Calu3 (cell line): ENCODE data around the gene RNF31. TPM values are rescaled to one million over a fixed set of nuclear protein-coding genes. Genes with fewer than 3 reads are reported as not detected.

Experiments
- BruUV-seq: library from RNA; stranded (reverse); fragments of 400-500 nt; replicated peaks from 2 replicates; lab custom pipeline; 2021; lab: Mats Ljungman, UMichigan
- CTCF ChIA-PET: fragments of 300-600 bp; sonication (Branson Sonifier 250); formaldehyde crosslinking; loops from one replicate; lab custom pipeline; 2022; ENCODE audit warnings: antibody characterized with exemption; lab: Charles Lee
- DNase-seq: peaks from one replicate; pipeline ENCODE4 v3.0.0; 2022
- H3K27ac Mint-ChIP-seq: one replicate; pipeline ENCODE4 v1.8.0; 2022; ENCODE audit warnings: mixed read lengths; ENCODE audit not compliant: unreplicated experiment
- H3K27me3 Mint-ChIP-seq: one replicate; pipeline ENCODE4 v1.8.0; 2022; ENCODE audit warnings: mixed read lengths; ENCODE audit not compliant: unreplicated experiment
- H3K36me3 Mint-ChIP-seq: one replicate; pipeline ENCODE4 v1.8.0; 2022; ENCODE audit warnings: mild to moderate bottlenecking, moderate library complexity, mixed read lengths; ENCODE audit not compliant: insufficient read depth, unreplicated experiment
- H3K4me1 Mint-ChIP-seq: one replicate; pipeline ENCODE4 v1.8.0; 2022; ENCODE audit warnings: mild to moderate bottlenecking, low read depth, mixed read lengths; ENCODE audit not compliant: unreplicated experiment
- H3K4me3 Mint-ChIP-seq: one replicate; pipeline ENCODE4 v1.8.0; 2022; ENCODE audit warnings: mild to moderate bottlenecking, low read depth, moderate library complexity, mixed read lengths; ENCODE audit not compliant: unreplicated experiment
- H3K9me3 Mint-ChIP-seq: one replicate; pipeline ENCODE4 v1.8.0; 2022; ENCODE audit warnings: low read depth, mixed read lengths; ENCODE audit not compliant: unreplicated experiment
- CTCF ChIP-seq: fragments of 200-600 bp; IDR thresholded peaks from one replicate; pipeline ENCODE4 v1.8.0; 2022; ENCODE audit warnings: antibody characterized with exemption; ENCODE audit not compliant: unreplicated experiment
- intact Hi-C: fragments of 100-400 bp; cut with micrococcal nuclease; formaldehyde crosslinking; loops from one replicate; pipeline ENCODE4 v1.10.0; 2022; ENCODE audit not compliant: unreplicated experiment
- total RNA-seq: library from RNA; stranded (reverse); gene quantifications from 2 replicates; pipeline ENCODE4 v1.2.3, GENCODE V29; 2022

Gene RNF31
- total RNA-seq, 1 experiment from 2014 or later: 103 TPM

- CTCF ChIA-PET: no interaction called here
- Mint-ChIP-seq H3K4me1 (peaks cover 17% of the 10 kb centered on the region), H3K9me3 (no peaks in the 10 kb centered on the region), H3K4me3 (no peak overlapping the region), H3K27me3 (no peaks in the 10 kb centered on the region), H3K36me3 (peaks cover 42% of the 10 kb centered on the region), H3K27ac (no peak overlapping the region)
- no peak for DNase-seq
- BruUV-seq: no TSS peak
- intact Hi-C loops: no loop called here
- TF ChIP-seq CTCF: no peak
Measured at GRCh38 chr14:24151404-24152080, 4.2 kb downstream of the RNF31 start.

- no TSS peak for BruUV-seq
- intact Hi-C loops: no loop called here
- DNase-seq: no peak
- H3K27ac Mint-ChIP-seq: no peak overlapping the region
- H3K9me3 Mint-ChIP-seq: no peaks in the 10 kb centered on the region
- H3K4me1 Mint-ChIP-seq: peaks cover 7% of the 10 kb centered on the region
- H3K36me3 Mint-ChIP-seq: peaks cover 32% of the 10 kb centered on the region
- H3K27me3 Mint-ChIP-seq: no peaks in the 10 kb centered on the region
- no peak overlapping the region for H3K4me3 Mint-ChIP-seq
- CTCF ChIA-PET: interaction anchor here (1.6 kb wide), 1 partner anchor 8 kb away, joined by 5 read pairs; the partner anchor contains the start of gene PSME2
- TF ChIP-seq CTCF: no peak
Measured at GRCh38 chr14:24155100-24155499, 7.8 kb downstream of the RNF31 start.

- no TSS peak for BruUV-seq
- Mint-ChIP-seq H3K4me1 (peaks cover 15% of the 10 kb centered on the region), H3K27ac (no peak overlapping the region), H3K36me3 (peaks cover 49% of the 10 kb centered on the region), H3K27me3 (no peaks in the 10 kb centered on the region), H3K9me3 (no peaks in the 10 kb centered on the region), H3K4me3 (no peak overlapping the region)
- intact Hi-C loops: no loop called here
- CTCF ChIA-PET: no interaction called here
- TF ChIP-seq CTCF: no peak
- DNase-seq: no peak
Measured at GRCh38 chr14:24156840-24157239, 9.5 kb downstream of the RNF31 start.

GRCh38 chr14:24157331-24157730, 10.0 kb downstream of the RNF31 start:
- CTCF ChIA-PET: no interaction called here
- Mint-ChIP-seq H3K4me3 (no peak overlapping the region), H3K36me3 (peaks cover 53% of the 10 kb centered on the region), H3K9me3 (no peaks in the 10 kb centered on the region), H3K4me1 (peaks cover 15% of the 10 kb centered on the region), H3K27ac (no peak overlapping the region), H3K27me3 (no peaks in the 10 kb centered on the region)
- intact Hi-C loops: no loop called here
- no TSS peak for BruUV-seq
- no peak for TF ChIP-seq CTCF
- no peak for DNase-seq
